ENCODE results near the gene RPP14.

RPP14 gene

GRCh38 chr3:58351920-58352319 lies 45.9 kb downstream of the RPP14 start:
- in situ Hi-C loops (cut with HindIII; ENCODE audit: low sequenced_read_pairs) = no loop called here

- in situ Hi-C loops (cut with HindIII; ENCODE audit: low sequenced_read_pairs) = no loop called here
Measured at GRCh38 chr3:58352626-58353025, 46.6 kb downstream of the RPP14 start.

GRCh38 chr3:58353722-58354553 lies 47.9 kb downstream of the RPP14 start:
- in situ Hi-C loops (cut with HindIII; ENCODE audit: low sequenced_read_pairs) = no loop called here

GRCh38 chr3:58355179-58355578 lies 49.1 kb downstream of the RPP14 start:
- in situ Hi-C loops (cut with HindIII; ENCODE audit: low sequenced_read_pairs) = no loop called here

- in situ Hi-C loops (cut with HindIII; ENCODE audit: low sequenced_read_pairs) = no loop called here
Measured at GRCh38 chr3:58356054-58356453, 50.0 kb downstream of the RPP14 start.

GRCh38 chr3:58357402-58357801 lies 51.4 kb downstream of the RPP14 start:
- in situ Hi-C loops (cut with HindIII; ENCODE audit: low sequenced_read_pairs) = no loop called here

GRCh38 chr3:58358092-58358491 lies 52.0 kb downstream of the RPP14 start:
- in situ Hi-C loops (cut with HindIII; ENCODE audit: low sequenced_read_pairs) = no loop called here

- in situ Hi-C loops (cut with HindIII; ENCODE audit: low sequenced_read_pairs) = no loop called here
Measured at GRCh38 chr3:58358808-58359207, 52.8 kb downstream of the RPP14 start.

GRCh38 chr3:58359621-58360020 lies 53.6 kb downstream of the RPP14 start:
- in situ Hi-C loops (cut with HindIII; ENCODE audit: low sequenced_read_pairs) = no loop called here

GRCh38 chr3:58361866-58362265 lies 55.8 kb downstream of the RPP14 start:
- in situ Hi-C loops (cut with HindIII; ENCODE audit: low sequenced_read_pairs) = no loop called here

GRCh38 chr3:58366699-58367098 lies 60.7 kb downstream of the RPP14 start:
- in situ Hi-C loops (cut with HindIII; ENCODE audit: low sequenced_read_pairs) = no loop called here

GRCh38 chr3:58369038-58369437 lies 63.0 kb downstream of the RPP14 start:
- in situ Hi-C loops (cut with HindIII; ENCODE audit: low sequenced_read_pairs) = no loop called here
